Activated CD4-positive, CD25-positive, alpha-beta regulatory T cell treated with anti-CD3 and anti-CD28 coated beads, Interleukin-2, amount 50 U/mL, for 24 hours (primary cell): ENCODE results near the gene MADD.
"Not testable (repeated sequence)": the region's sequence is repeated elsewhere in the genome, so short reads cannot be mapped to it uniquely, and the experiment has no call there.

Source experiments
- ATAC-seq, 2 donors: fragments of 150-1000 bp; cut with Tn5 transposase; one replicate each; pipeline ENCODE4 v1.10.0; 2021; ENCODE audit warnings: mild to moderate bottlenecking in 1 of 2, moderate library complexity in 1 of 2

MADD gene

GRCh38 chr11:47278058-47278457 lies 8.1 kb downstream of the MADD start:
- no peak for ATAC-seq

GRCh38 chr11:47278769-47279168 lies 8.8 kb downstream of the MADD start:
- no peak for ATAC-seq

DNA sequence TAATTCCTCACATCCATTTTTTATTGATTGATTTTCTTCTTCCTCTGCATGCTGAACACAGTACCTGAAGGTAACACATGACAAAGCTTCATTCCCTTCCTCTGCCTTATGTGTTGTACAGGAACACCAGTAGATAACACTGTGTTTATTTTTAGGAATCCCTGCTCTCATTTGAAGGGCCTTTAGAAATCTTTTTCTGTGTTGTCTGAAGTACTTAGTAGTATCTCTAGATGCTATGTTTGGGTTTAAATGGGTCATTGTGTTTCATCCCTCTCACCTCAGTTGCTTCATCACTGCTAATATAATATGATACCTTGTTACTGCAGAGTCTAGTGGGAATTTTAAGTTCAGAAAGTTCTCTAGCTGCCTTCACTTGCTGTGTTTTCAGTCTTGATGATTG lies 10.2 kb downstream of the MADD start:
- ATAC-seq: no peak

- ATAC-seq: no peak
These were observed 10.9 kb downstream of the MADD start for GRCh38 chr11:47280860-47281259.

DNA sequence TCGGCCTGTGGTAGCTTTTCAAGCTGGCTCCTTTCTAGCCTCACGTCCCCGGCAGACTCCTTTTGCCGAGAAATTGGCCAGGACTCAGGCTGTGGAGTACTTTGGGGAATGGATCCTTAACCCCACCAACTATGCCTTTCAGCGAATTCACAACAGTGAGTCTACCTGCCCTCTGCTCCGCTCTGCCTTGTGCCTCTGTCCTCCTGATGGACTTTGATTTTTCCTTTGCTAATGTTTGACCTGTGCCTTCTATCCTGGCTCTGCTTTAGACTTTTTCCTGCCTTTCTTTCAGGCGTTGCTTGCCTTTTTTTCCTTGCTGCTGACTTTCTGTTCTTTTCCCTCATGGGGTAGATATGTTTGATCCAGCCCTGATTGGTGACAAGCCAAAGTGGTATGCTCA lies 12.5 kb downstream of the MADD start:
- ATAC-seq: no peak

DNA sequence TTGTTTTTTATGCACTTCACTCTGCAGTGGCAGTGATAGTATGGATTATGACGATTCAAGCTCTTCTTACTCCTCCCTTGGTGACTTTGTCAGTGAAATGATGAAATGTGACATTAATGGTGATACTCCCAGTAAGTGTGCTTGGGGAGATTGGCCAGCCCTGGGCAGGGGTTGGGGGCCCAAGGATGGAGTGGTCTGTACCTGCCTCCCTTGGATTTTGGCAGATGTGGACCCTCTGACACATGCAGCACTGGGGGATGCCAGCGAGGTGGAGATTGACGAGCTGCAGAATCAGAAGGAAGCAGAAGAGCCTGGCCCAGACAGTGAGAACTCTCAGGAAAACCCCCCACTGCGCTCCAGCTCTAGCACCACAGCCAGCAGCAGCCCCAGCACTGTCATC lies 14.2 kb downstream of the MADD start:
- ATAC-seq: no peak

- ATAC-seq: no peak
These were observed 16.2 kb downstream of the MADD start for GRCh38 chr11:47285969-47286770.

DNA sequence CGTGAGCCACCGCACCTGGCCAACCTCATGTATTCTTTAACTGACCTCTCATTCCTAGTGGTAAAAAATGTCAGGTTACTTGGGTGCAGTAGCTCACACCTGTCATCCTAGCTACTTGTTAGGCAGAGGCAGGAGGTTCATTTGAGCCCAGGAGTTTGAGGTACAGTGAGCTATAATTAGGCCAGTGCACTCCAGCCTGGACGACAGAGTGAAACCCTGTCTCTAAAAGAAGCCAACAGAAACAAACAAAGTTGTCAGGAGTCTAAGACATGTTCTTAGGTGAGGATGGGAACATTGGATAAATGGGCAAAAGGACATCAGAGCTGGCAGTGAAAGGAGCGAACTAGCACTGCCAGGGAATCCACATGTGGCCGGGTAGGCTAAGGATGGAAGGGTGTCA lies 18.1 kb downstream of the MADD start:
- no peak for ATAC-seq

- no peak for ATAC-seq
These were observed 19.9 kb downstream of the MADD start for GRCh38 chr11:47289856-47290255.

DNA sequence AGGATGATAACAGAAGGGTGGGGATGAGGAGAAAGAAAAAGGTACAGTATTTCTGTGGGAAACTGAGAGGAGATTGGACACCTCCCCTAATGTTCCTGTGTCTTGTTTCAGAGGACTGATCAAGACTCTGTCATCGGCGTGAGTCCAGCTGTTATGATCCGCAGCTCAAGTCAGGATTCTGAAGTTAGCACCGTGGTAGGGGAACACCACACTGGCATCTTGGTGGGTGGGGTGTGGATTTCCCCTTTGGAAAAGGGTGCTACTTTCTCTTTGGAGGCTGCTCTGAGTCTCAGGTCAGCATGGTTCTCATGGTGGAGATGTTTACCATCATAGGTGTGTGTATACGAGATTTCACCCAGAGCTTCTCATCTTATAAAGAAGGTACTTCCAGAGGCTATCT lies 25.5 kb downstream of the MADD start:
- ATAC-seq: no peak

- ATAC-seq: no peak
These were observed 26.1 kb downstream of the MADD start for GRCh38 chr11:47296045-47296444.

DNA sequence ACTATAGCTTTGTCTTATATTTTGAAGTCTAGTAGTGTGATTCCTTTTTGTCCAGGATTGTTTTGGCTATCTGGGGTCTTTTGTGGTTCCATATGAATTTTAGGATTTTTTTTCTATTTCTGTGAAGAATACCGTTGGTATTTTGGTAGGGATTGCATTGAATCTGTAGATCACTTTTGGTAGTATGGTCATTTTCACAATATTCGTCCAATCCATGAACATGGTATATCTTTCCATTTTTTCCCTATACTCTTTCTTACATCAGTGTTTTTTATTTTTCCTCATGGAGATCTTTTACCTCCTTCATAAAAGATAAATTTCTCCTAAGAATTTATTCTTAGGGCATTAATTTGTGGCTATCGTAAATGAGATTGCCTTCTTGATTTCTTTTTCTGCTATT lies 29.1 kb downstream of the MADD start:
- no peak for ATAC-seq

GRCh38 chr11:47302853-47303252 lies 32.9 kb downstream of the MADD start:
- ATAC-seq: no peak

GRCh38 chr11:47305734-47306483 lies 36.0 kb downstream of the MADD start:
- ATAC-seq: no peak

DNA sequence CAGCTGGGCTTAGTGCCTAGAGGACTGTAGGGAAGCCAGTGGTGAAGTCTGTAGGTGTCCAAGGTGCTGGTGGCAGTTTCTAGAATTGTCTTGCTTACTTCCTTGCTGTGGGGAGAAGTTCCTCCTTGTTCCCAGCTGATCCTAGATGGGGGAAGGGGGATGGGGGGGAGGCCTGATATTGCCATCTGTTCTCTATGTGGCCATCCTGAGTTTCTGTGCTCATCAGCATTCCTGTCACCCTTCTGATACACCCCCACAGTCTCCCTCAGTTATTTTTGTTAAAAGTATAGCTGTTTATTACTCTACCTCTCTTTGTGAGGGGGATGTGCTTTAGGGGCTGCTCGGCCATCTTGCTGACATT lies 36.5 kb downstream of the MADD start:
- no peak for ATAC-seq

GRCh38 chr11:47308050-47308823 lies 38.3 kb downstream of the MADD start:
- ATAC-seq: no peak

DNA sequence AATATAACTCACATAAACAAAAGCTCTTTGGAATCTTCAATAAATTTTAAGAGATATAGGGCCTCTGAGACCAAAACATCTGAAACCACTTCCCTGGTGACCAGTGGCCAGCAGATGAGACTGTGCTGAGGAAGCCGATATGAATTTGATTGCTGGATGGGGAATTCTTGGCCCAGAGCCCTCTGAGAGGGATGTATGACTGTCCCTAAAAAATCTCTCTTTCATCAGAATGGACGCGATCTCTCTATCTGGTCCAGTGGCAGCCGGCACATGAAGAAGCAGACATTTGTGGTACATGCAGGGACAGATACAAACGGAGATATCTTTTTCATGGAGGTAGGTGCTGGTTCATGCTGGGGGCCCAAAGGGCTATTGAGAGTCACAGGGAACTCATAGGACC lies 45.1 kb downstream of the MADD start:
- no peak for ATAC-seq

GRCh38 chr11:47316501-47316900 lies 46.6 kb downstream of the MADD start:
- not testable (repeated sequence) for ATAC-seq

GRCh38 chr11:47317064-47317828 lies 47.3 kb downstream of the MADD start:
- ATAC-seq: peak in 1 of 2 donors; percentile 49

- no peak for ATAC-seq
These were observed 48.2 kb downstream of the MADD start for GRCh38 chr11:47318166-47318565.

- ATAC-seq: no peak
These were observed 54.6 kb downstream of the MADD start for GRCh38 chr11:47324520-47324919.

DNA sequence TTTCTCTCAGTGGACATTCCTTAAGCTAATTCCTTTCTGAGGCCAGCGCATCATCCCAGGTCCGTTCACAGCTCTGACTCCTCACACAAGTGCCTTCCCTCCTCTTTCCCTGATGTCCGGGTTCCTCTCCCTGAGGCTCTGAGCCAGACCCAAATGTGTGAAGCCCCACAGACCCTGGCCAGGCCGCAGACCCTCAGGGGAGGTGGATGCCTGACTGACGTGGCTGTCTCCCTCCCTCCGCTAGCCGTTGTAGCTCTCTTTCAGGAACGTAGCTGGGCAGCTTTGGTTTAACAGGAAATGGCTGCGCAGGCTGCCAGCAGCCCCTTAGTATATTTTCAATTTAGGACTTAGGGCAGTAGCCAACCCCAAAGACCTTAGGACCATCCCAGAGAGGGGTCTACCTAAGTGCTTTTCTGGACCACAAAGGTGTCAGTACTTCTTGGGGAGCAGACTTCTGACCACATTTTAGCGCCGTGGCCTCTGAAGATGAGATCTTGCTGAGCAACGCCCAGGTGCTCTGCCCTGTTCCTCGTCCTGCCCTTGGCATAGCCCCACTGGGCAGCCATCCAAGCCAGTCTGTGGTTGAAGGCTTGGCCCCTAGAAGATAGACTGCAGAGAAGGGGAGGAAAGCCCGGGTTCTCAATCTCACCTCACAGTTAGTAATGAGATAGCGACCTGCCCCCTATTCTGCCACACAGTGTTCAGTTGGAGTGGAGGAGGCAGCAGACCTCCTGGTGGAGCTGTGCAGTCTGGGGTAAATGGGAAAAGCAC lies 55.5 kb downstream of the MADD start:
- no peak for ATAC-seq
